Gastroesophageal sphincter (tissue), 4 donors: ENCODE measurements around the gene FARSA. TPM values are rescaled to one million over a fixed set of nuclear protein-coding genes. Genes with fewer than 3 reads are reported as not detected.
A peak's percentile ranks its signal among the peaks of the same experiment; 100 is the strongest.

Experiments used
- ATAC-seq: fragments of 150-250 bp; one replicate; pipeline ENCODE4 v1.9.1; 2016; ENCODE audit warnings: mild to moderate bottlenecking, moderate library complexity
- H3K27ac ChIP-seq, 4 donors: fragments of 200-600 bp; sonication (generic) in 3 of 4; 1 replicate in 3 of 4; 2 replicates in 1 of 4; pipeline ENCODE4 v1.5.1; 2016 to 2019
- H3K27me3 ChIP-seq: fragments of 200-600 bp; sonication (generic); one replicate; pipeline ENCODE4 v1.5.1; 2019
- H3K36me3 ChIP-seq, 2 donors: fragments of 200-600 bp; sonication (generic); one replicate each; pipeline ENCODE4 v1.5.1; 2019; ENCODE audit warnings: control low read depth in 1 of 2
- H3K4me1 ChIP-seq, 3 donors: fragments of 200-600 bp; sonication (generic); 1 replicate in 2 of 3; 2 replicates in 1 of 3; pipeline ENCODE4 v1.5.1; 2016 to 2019; ENCODE audit warnings: control low read depth in 2 of 3
- H3K4me3 ChIP-seq, 2 donors: fragments of 200-600 bp; sonication (generic); one replicate each; pipeline ENCODE4 v1.5.1; 2019; ENCODE audit warnings: mild to moderate bottlenecking in 1 of 2, moderate library complexity in 1 of 2
- H3K9me3 ChIP-seq, 3 donors: fragments of 200-600 bp; sonication (generic); one replicate each; pipeline ENCODE4 v1.5.1; 2017 to 2019; ENCODE audit warnings: control low read depth in 2 of 3
- EP300 ChIP-seq: sonication (generic); formaldehyde crosslinking; IDR thresholded peaks from one replicate; pipeline ENCODE4 v1.6.1; 2017; ENCODE audit warnings: antibody characterized with exemption, mild to moderate bottlenecking
- POLR2A ChIP-seq, 2 donors: fragments of 450-650 bp; IDR thresholded peaks; one replicate each; pipeline ENCODE4 v1.6.1; 2017; ENCODE audit warnings: antibody characterized with exemption in 2 of 2, mild to moderate bottlenecking in 2 of 2, moderate library complexity in 1 of 2
- POLR2AphosphoS5 ChIP-seq: sonication (generic); formaldehyde crosslinking; IDR thresholded peaks from one replicate; pipeline ENCODE4 v1.6.1; 2017; ENCODE audit warnings: antibody characterized with exemption
- whole genome bisulfite sequencing, 2 donors: methylation state at CpG; one replicate each; pipeline ENCODE4 v1.1.5; 2018; ENCODE audit warnings: low coverage in 1 of 2; 5-methylcytosine and 5-hydroxymethylcytosine counted together
- total RNA-seq, 4 donors: library from RNA; depleted of rRNA; stranded (reverse); fragments of >200 nt; gene quantifications; one replicate each; pipeline ENCODE4 v1.1.0, GENCODE V29; 2016
- TF ChIP-seq, protein P1 (sequence below), 4 experiments: fragments of 200-600 bp in 2 of 4; fragments of 450-650 bp in 2 of 4; sonication (generic) in 1 of 4; IDR thresholded peaks; one replicate each; pipeline ENCODE4 v1.5.1; 2017 to 2019; ENCODE audit warnings: antibody characterized with exemption in 4 of 4, mild to moderate bottlenecking in 2 of 4, moderate library complexity in 2 of 4

The FARSA gene
- total RNA-seq, 4 donors from 2014 or later: 32.2 to 36.1 (median 33.2) TPM

GRCh38 chr19:12947702-12948611, 14.4 kb upstream of the FARSA start:
- TF ChIP-seq EP300 (no peak), POLR2AphosphoS5 (no peak), POLR2A (IDR thresholded peaks at IDR 0.05) (no peak)
- TF ChIP-seq, protein P1, sequence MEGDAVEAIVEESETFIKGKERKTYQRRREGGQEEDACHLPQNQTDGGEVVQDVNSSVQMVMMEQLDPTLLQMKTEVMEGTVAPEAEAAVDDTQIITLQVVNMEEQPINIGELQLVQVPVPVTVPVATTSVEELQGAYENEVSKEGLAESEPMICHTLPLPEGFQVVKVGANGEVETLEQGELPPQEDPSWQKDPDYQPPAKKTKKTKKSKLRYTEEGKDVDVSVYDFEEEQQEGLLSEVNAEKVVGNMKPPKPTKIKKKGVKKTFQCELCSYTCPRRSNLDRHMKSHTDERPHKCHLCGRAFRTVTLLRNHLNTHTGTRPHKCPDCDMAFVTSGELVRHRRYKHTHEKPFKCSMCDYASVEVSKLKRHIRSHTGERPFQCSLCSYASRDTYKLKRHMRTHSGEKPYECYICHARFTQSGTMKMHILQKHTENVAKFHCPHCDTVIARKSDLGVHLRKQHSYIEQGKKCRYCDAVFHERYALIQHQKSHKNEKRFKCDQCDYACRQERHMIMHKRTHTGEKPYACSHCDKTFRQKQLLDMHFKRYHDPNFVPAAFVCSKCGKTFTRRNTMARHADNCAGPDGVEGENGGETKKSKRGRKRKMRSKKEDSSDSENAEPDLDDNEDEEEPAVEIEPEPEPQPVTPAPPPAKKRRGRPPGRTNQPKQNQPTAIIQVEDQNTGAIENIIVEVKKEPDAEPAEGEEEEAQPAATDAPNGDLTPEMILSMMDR (IDR thresholded peaks at IDR 0.05): no peak
- 68 to 78% methylated on average over 12 to 13 of the region's 28 CpGs for WGBS, 2 donors
- Histone ChIP-seq H3K4me1 (peaks cover 0 to 66% (median 13%) of the 10 kb centered on the region in 3 donors), H3K4me3 (no peak overlapping the region), H3K9me3 (no peaks in the 10 kb centered on the region), H3K27me3 (no peaks in the 10 kb centered on the region), H3K36me3 (peaks cover 0 to 75% of the 10 kb centered on the region in 2 donors), H3K27ac (no peak overlapping the region)
- no peak for ATAC-seq

DNA sequence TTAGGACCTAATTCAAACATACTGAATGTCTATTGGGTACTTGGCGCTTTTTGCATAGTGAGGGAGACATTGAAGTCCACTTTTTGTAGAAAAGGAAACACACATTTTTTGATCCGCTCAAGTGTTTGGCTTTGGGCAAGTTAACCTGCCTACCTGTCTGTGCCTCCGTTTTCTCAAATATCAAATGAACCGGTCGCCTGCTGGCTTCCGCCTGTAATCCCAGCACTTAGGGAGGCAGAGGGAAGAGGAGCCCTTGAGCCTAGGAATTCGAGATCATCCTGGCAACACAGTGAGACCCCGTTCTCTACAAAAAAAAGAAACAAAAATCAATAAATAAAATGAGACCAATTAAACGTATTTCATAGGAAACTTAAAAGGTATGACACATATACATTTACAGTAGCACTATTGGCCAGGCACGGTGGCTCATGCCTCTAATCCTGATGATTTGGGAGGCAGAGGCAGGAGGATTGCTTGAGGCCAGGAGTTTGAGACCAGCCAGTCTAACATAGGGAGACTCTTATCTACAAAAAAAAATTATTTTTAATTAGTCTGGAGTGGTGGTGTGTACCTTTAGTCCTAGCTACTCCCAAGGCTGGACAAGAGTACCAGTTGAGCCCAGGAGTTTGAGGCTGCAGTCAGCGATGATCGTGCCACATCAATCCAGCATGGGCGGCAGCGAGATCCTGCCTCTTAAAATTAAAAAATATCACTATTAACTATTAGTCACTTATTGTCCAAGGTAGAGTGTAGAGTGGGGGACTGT, 13.4 kb upstream of the FARSA start:
- no peaks in the 10 kb centered on the region for H3K9me3 ChIP-seq
- peak overlapping the region in 3 of 4 donors; percentile 94 to 97 (median 96) for H3K27ac ChIP-seq
- peaks cover 0 to 75% of the 10 kb centered on the region in 2 donors for H3K36me3 ChIP-seq
- peaks cover 0 to 66% (median 13%) of the 10 kb centered on the region in 3 donors for H3K4me1 ChIP-seq
- 51 to 62% methylated on average over 9 to 14 of the region's 14 CpGs for WGBS, 2 donors
- no peak for ATAC-seq
- H3K4me3 ChIP-seq: peak overlapping the region; percentile 96 to 99
- TF ChIP-seq, protein P1 (IDR thresholded peaks at IDR 0.05): no peak
- TF ChIP-seq POLR2A (IDR thresholded peaks at IDR 0.05) (no peak), EP300 (no peak), POLR2AphosphoS5 (no peak)
- no peaks in the 10 kb centered on the region for H3K27me3 ChIP-seq

GRCh38 chr19:12946092-12946721, 12.7 kb upstream of the FARSA start:
- H3K27me3 ChIP-seq: no peaks in the 10 kb centered on the region
- H3K27ac ChIP-seq: peak overlapping the region; percentile 92 to 97 (median 95)
- H3K4me3 ChIP-seq: peak overlapping the region; percentile 96 to 99
- H3K9me3 ChIP-seq: no peaks in the 10 kb centered on the region
- H3K36me3 ChIP-seq: peaks cover 0 to 75% of the 10 kb centered on the region in 2 donors
- TF ChIP-seq EP300 (no peak), POLR2A (IDR thresholded peaks at IDR 0.05) (no peak), POLR2AphosphoS5 (no peak)
- TF ChIP-seq, protein P1 (IDR thresholded peaks at IDR 0.05): no peak
- peak; percentile 78 for ATAC-seq
- H3K4me1 ChIP-seq: peaks cover 0 to 70% (median 13%) of the 10 kb centered on the region in 3 donors
- 0% methylated on average over 5 to 9 of the region's 40 CpGs for WGBS, 2 donors

DNA sequence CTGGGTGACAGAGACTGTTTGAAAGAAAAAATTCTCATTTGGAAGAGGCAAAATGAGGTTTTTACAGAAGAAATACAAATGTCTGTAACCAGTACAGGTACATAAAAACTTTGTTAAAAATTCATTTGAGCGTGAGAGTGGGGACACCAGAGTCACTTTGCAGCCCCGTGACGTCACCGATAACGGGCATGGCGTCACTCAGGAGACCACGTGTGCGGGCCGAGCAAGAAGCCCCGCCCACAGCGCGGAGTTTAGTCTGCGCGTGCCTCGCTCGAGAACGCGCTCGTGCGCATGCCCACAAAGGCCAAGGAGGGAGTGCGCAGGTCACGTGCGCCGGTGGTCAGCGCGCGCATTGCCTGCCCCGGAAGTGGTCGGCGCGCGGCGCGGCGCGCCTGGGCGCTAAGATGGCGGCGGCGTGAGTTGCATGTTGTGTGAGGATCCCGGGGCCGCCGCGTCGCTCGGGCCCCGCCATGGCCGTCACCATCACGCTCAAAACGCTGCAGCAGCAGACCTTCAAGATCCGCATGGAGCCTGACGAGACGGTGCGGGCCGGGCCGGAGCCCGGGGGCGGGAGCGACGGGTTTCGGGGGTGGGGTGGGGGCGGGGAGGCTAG, 12.1 kb upstream of the FARSA start, which contains the start of gene RAD23A:
TSS of gene RAD23A (plus strand) at position 384 of the 613 bp plus-strand sequence. CDS start at position 471, 87 bp downstream.
- 3 to 4% methylated on average over 5 to 7 of the region's 62 CpGs for WGBS, 2 donors
- no peaks in the 10 kb centered on the region for H3K27me3 ChIP-seq
- peak; percentile 86 to 92 for TF ChIP-seq POLR2A (IDR thresholded peaks at IDR 0.05)
- TF ChIP-seq EP300: no peak
- TF ChIP-seq, protein P1 (IDR thresholded peaks at IDR 0.05): peak in 2 of 4 experiments; percentile 29 to 39
- peak; percentile 94 for TF ChIP-seq POLR2AphosphoS5
- peak; percentile 96 for ATAC-seq
- H3K9me3 ChIP-seq: no peaks in the 10 kb centered on the region
- peak within 1 kb of the TSS; percentile 96 to 99 for H3K4me3 ChIP-seq
- peaks cover 0 to 75% of the 10 kb centered on the region in 2 donors for H3K36me3 ChIP-seq
- H3K27ac ChIP-seq: peak within 1 kb of the TSS; percentile 92 to 97 (median 95)
- H3K4me1 ChIP-seq: peaks cover 0 to 76% (median 18%) of the 10 kb centered on the region in 3 donors
